ENCODE measurements around the gene FALEC.

GRCh38 chr1:150561974-150562445 is 46.5 kb downstream of the FALEC start:
- TF ChIP-seq CTCF (IDR thresholded peaks at IDR 0.05): no peak
- peak; percentile 83 to 88 (median 85) for TF ChIP-seq POLR2AphosphoS5 (IDR thresholded peaks at IDR 0.05)
